Lung (tissue), 12 donors: Measurements from ENCODE around the gene ASH1L. TPM values are rescaled to one million over a fixed set of nuclear protein-coding genes. Genes with fewer than 3 reads are reported as not detected.

Source experiments
- ATAC-seq: fragments of 200-7000 bp; cut with Tn5 transposase; one replicate; pipeline ENCODE4 v1.9.1; 2020; ENCODE audit warnings: moderate number of reproducible peaks; ENCODE audit not compliant: insufficient read depth, low FRiP score
- DNase-seq, 3 donors: peaks; one replicate each; pipeline ENCODE4 v3.0.0-alpha.2; 2013 to 2017
- H3K27ac ChIP-seq, 2 donors: one replicate each; pipeline ENCODE4 v1.5.1; 2013; ENCODE audit warnings: mild to moderate bottlenecking in 2 of 2, moderate library complexity in 2 of 2, control low read depth in 1 of 2, inconsistent platforms in 1 of 2, low read depth in 1 of 2, low read length in 1 of 2
- H3K27me3 ChIP-seq, 3 donors: one replicate each; pipeline ENCODE4 v1.5.1; 2013; ENCODE audit warnings: low read length in 2 of 3; ENCODE audit not compliant: control insufficient read depth in 3 of 3, insufficient read depth in 3 of 3
- H3K36me3 ChIP-seq, 4 donors: one replicate each; pipeline ENCODE4 v1.5.1; 2013; ENCODE audit warnings: low read length in 4 of 4, mild to moderate bottlenecking in 1 of 4, moderate library complexity in 1 of 4; ENCODE audit not compliant: control insufficient read depth in 4 of 4, insufficient read depth in 4 of 4
- H3K4me1 ChIP-seq, 5 donors: one replicate each; pipeline ENCODE4 v1.5.1; 2013; ENCODE audit warnings: low read length in 5 of 5, mild to moderate bottlenecking in 2 of 5, moderate library complexity in 1 of 5; ENCODE audit not compliant: control insufficient read depth in 5 of 5, insufficient read depth in 5 of 5
- H3K4me3 ChIP-seq: one replicate; pipeline ENCODE4 v1.5.1; 2013; ENCODE audit warnings: mild to moderate bottlenecking, control low read depth, moderate library complexity
- H3K9ac ChIP-seq, 2 donors: one replicate each; pipeline ENCODE4 v1.5.1; 2013; ENCODE audit warnings: low read length in 2 of 2, control low read depth in 1 of 2; ENCODE audit not compliant: insufficient read depth in 1 of 2
- H3K9me3 ChIP-seq, 4 donors: one replicate each; pipeline ENCODE4 v1.5.1; 2013; ENCODE audit warnings: low read length in 3 of 4, mild to moderate bottlenecking in 1 of 4, moderate library complexity in 1 of 4; ENCODE audit not compliant: control insufficient read depth in 4 of 4, insufficient read depth in 3 of 4
- CTCF ChIP-seq: IDR thresholded peaks from 2 replicates; pipeline ENCODE4 v1.5.1; 2012; ENCODE audit warnings: mild to moderate bottlenecking; ENCODE audit errors: control extremely low read depth, extremely low read depth
- WGBS, 2 donors: extraction: QIAGEN DNeasy Blood & Tissue Kit; methylation state at CpG; one replicate each; pipeline ENCODE4 v1.1.7; 2013; 5-methylcytosine and 5-hydroxymethylcytosine counted together
- polyA plus RNA-seq, 2 donors: library from polyadenylated mRNA; stranded (reverse); fragments of 200-250 nt; gene quantifications; one replicate each; pipeline ENCODE4 v1.2.1, GENCODE V29; 2013
- total RNA-seq, 2 donors: library from RNA; depleted of rRNA in 1 of 2; stranded (reverse); fragments of >200 nt in 1 of 2; gene quantifications; one replicate each; pipeline ENCODE4 v1.2.1, GENCODE V29; 2014 to 2021
- donor health status: control.
- donor health status: control.
- donor health status: Bipolar disorder and iron deficiency.
- donor health status: healthy.
- donor health status: DM: yes; HTN: yes; CAD: no.

Gene ASH1L
- total and polyA plus RNA-seq, 4 donors: 8.1 to 92.5 (median 27.5) TPM

DNA sequence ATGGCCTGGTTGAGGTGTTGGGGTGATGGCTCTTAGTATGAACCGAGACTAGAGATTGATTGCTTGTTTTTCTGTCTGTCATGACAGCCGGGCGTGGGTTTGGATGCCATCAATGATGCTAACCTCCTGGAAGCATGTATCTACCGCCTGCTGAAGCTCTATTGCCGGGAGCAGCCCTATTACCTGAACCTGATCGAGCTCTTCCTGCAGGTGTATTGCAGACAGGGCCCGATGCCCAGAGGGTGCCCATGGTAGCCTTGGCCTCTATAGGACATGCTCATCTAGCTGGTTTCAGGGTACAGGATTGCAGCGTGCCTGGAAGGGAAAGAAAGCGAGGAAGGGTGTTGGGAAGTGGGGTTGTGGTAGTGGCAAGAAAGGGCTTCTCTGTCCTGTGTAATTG is 244.5 kb downstream of the ASH1L start:
- no peak overlapping the region for H3K27ac ChIP-seq
- H3K27me3 ChIP-seq: no peaks in the 10 kb centered on the region
- H3K9me3 ChIP-seq: no peaks in the 10 kb centered on the region
- WGBS, 2 donors: 96% methylated on average over 9 of the region's 9 CpGs
- no peak for DNase-seq
- H3K9ac ChIP-seq: no peak overlapping the region
- H3K36me3 ChIP-seq: peaks cover 2 to 22% (median 15%) of the 10 kb centered on the region in 4 donors
- no peak for ATAC-seq
- H3K4me3 ChIP-seq: no peak overlapping the region
- TF ChIP-seq CTCF: no peak
- H3K4me1 ChIP-seq: peaks cover 0 to 30% (median 12%) of the 10 kb centered on the region in 5 donors

DNA sequence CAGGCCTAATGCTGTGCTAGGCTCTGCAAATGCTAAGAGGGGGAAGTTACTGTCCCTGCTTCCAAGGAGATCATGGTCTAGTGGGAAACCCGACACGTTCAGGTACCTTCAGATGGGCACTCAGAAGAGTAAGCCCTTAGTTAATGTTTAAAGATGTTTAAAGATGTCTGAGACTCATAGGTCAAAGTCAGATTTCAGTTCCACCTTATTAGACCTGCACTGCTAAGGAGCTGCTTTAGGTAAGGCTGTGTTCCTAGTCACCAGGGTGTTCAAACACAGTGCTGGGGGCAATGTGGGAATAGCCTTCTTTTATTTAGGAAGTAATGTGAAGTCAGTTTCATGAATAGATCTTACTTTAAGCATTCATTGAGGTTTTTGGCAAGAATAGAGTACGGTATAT is 245.7 kb downstream of the ASH1L start:
- no peak overlapping the region for H3K4me3 ChIP-seq
- TF ChIP-seq CTCF: no peak
- DNase-seq (no peak), ATAC-seq (no peak)
- H3K27ac ChIP-seq: no peak overlapping the region
- 90 to 94% methylated on average over 3 of the region's 3 CpGs for WGBS, 2 donors
- H3K9me3 ChIP-seq: no peaks in the 10 kb centered on the region
- H3K9ac ChIP-seq: no peak overlapping the region
- peaks cover 5 to 27% (median 18%) of the 10 kb centered on the region in 4 donors for H3K36me3 ChIP-seq
- peaks cover 0 to 23% (median 8%) of the 10 kb centered on the region in 5 donors for H3K4me1 ChIP-seq
- H3K27me3 ChIP-seq: no peaks in the 10 kb centered on the region

GRCh38 chr1:155313261-155313660 is 249.3 kb downstream of the ASH1L start:
- 87 to 89% methylated on average over 8 of the region's 8 CpGs for WGBS, 2 donors
- no peak overlapping the region for H3K9ac ChIP-seq
- no peaks in the 10 kb centered on the region for H3K9me3 ChIP-seq
- no peak overlapping the region for H3K27ac ChIP-seq
- H3K4me1 ChIP-seq: peaks cover 0 to 13% (median 3%) of the 10 kb centered on the region in 5 donors
- no peak for TF ChIP-seq CTCF
- H3K27me3 ChIP-seq: no peaks in the 10 kb centered on the region
- peaks cover 2 to 22% (median 9%) of the 10 kb centered on the region in 4 donors for H3K36me3 ChIP-seq
- no peak overlapping the region for H3K4me3 ChIP-seq
- no peak for DNase-seq
- no peak for ATAC-seq

DNA sequence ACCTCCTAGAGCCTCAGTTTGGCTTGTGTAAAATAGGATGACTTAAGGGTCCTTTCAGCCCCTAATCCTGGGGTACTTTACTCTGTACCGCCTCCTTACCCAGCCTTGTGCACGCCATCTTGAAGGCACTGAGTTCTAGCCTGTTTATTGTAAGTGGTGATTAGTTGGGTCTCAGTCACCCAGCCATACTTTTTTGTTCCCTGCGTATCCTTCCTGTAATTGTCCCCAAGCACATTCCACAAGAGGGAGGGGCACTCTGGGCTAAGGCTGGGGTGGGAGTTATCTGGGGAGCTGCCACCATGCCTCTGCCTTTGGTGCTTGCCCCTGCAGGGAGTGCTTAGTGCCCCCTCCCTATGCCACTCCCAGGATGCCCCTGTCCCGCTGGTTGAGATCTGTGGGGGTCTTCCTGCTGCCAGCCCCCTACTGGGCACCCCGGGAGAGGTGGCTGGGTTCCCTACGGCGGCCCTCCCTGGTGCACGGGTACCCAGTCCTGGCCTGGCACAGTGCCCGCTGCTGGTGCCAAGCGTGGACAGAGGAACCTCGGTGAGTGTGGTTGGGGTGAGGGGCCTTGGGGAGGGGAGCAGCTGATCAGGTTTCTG is 253.1 kb downstream of the ASH1L start:
- Histone ChIP-seq H3K27me3 (no peaks in the 10 kb centered on the region), H3K4me1 (peaks cover 0 to 13% (median 3%) of the 10 kb centered on the region in 5 donors), H3K27ac (peak overlapping the region; percentile 87 to 90), H3K9me3 (no peaks in the 10 kb centered on the region), H3K4me3 (peak overlapping the region; percentile 85), H3K36me3 (peaks cover 0 to 17% (median 6%) of the 10 kb centered on the region in 4 donors), H3K9ac (peak overlapping the region; percentile 86 to 90)
- 6 to 9% methylated on average over 11 of the region's 11 CpGs for WGBS, 2 donors
- ATAC-seq: no peak
- TF ChIP-seq CTCF: no peak
- DNase-seq: peak in 2 of 3 donors; percentile 38 to 60
